ENCODE data around the gene CNTNAP4. TPM values are rescaled to one million over a fixed set of nuclear protein-coding genes. Genes with fewer than 3 reads are reported as not detected.

CNTNAP4 gene
- total RNA-seq, 4 donors from 2014 or later: not detected

GRCh38 chr16:76389126-76389525 is 111.9 kb downstream of the CNTNAP4 start:
- in situ Hi-C loops (cut with MboI; ENCODE audit: low pct_ligation_motif_present in 1 of 4, low pct_unique_long_range_greater_than_20kb in 1 of 4, low sequenced_read_pairs in 3 of 4): no loop called here
- H3K4me1 ChIP-seq: no peaks in the 10 kb centered on the region
- no peak overlapping the region for H3K27ac ChIP-seq
- 74 to 84% methylated on average over 3 to 6 of the region's 6 CpGs for WGBS, 2 donors (ENCODE audit: low coverage in 1 of 2)
- H3K9me3 ChIP-seq: no peaks in the 10 kb centered on the region
- no peak for DNase-seq
- H3K27me3 ChIP-seq: no peaks in the 10 kb centered on the region
- H3K36me3 ChIP-seq: no peaks in the 10 kb centered on the region
- TF ChIP-seq POLR2A (IDR thresholded peaks at IDR 0.05): no peak
- intact Hi-C loops (cut with DNase I; ENCODE audit: low total_unique reads): no loop called here
- no peak overlapping the region for H3K4me3 ChIP-seq

GRCh38 chr16:76390476-76390875 is 113.3 kb downstream of the CNTNAP4 start:
- no peak overlapping the region for H3K27ac ChIP-seq
- intact Hi-C loops (cut with DNase I; ENCODE audit: low total_unique reads): no loop called here
- no peaks in the 10 kb centered on the region for H3K4me1 ChIP-seq
- WGBS, 2 donors (ENCODE audit: low coverage in 1 of 2): 60 to 67% methylated on average over 1 of the region's 1 CpG
- in situ Hi-C loops (cut with MboI; ENCODE audit: low pct_ligation_motif_present in 1 of 4, low pct_unique_long_range_greater_than_20kb in 1 of 4, low sequenced_read_pairs in 3 of 4): no loop called here
- no peaks in the 10 kb centered on the region for H3K9me3 ChIP-seq
- no peaks in the 10 kb centered on the region for H3K27me3 ChIP-seq
- no peak overlapping the region for H3K4me3 ChIP-seq
- TF ChIP-seq POLR2A (IDR thresholded peaks at IDR 0.05) (no peak), EP300 (IDR thresholded peaks at IDR 0.05; ENCODE audit: low read depth) (no peak), CTCF (IDR thresholded peaks at IDR 0.05) (no peak), POLR2AphosphoS5 (IDR thresholded peaks at IDR 0.05) (no peak)
- no peaks in the 10 kb centered on the region for H3K36me3 ChIP-seq
- DNase-seq: no peak

GRCh38 chr16:76396977-76397376 is 119.8 kb downstream of the CNTNAP4 start:
- WGBS, 2 donors (ENCODE audit: low coverage in 1 of 2): 61 to 72% methylated on average over 4 of the region's 4 CpGs
- Histone ChIP-seq H3K27ac (no peak overlapping the region), H3K27me3 (no peaks in the 10 kb centered on the region), H3K4me3 (no peak overlapping the region), H3K9me3 (no peaks in the 10 kb centered on the region), H3K4me1 (no peaks in the 10 kb centered on the region), H3K36me3 (no peaks in the 10 kb centered on the region)
- in situ Hi-C loops (cut with MboI; ENCODE audit: low pct_ligation_motif_present in 1 of 4, low pct_unique_long_range_greater_than_20kb in 1 of 4, low sequenced_read_pairs in 3 of 4): no loop called here
- intact Hi-C loops (cut with DNase I; ENCODE audit: low total_unique reads): no loop called here
- TF ChIP-seq POLR2AphosphoS5 (IDR thresholded peaks at IDR 0.05): no peak
- no peak for TF ChIP-seq CTCF (IDR thresholded peaks at IDR 0.05)
- TF ChIP-seq EP300 (IDR thresholded peaks at IDR 0.05; ENCODE audit: low read depth): no peak
- TF ChIP-seq POLR2A (IDR thresholded peaks at IDR 0.05): no peak
- DNase-seq: no peak

GRCh38 chr16:76409706-76410105 is 132.5 kb downstream of the CNTNAP4 start:
- H3K4me3 ChIP-seq: no peak overlapping the region
- WGBS, 2 donors (ENCODE audit: low coverage in 1 of 2): 56 to 58% methylated on average over 1 of the region's 1 CpG
- TF ChIP-seq POLR2A (IDR thresholded peaks at IDR 0.05) (no peak), POLR2AphosphoS5 (IDR thresholded peaks at IDR 0.05) (no peak), EP300 (IDR thresholded peaks at IDR 0.05; ENCODE audit: low read depth) (no peak), CTCF (IDR thresholded peaks at IDR 0.05) (no peak)
- intact Hi-C loops (cut with DNase I; ENCODE audit: low total_unique reads) (no loop called here), in situ Hi-C loops (cut with MboI; ENCODE audit: low pct_ligation_motif_present in 1 of 4, low pct_unique_long_range_greater_than_20kb in 1 of 4, low sequenced_read_pairs in 3 of 4) (no loop called here)
- H3K27ac ChIP-seq: no peak overlapping the region
- no peaks in the 10 kb centered on the region for H3K27me3 ChIP-seq
- H3K4me1 ChIP-seq: no peaks in the 10 kb centered on the region
- no peaks in the 10 kb centered on the region for H3K36me3 ChIP-seq
- no peak for DNase-seq
- no peaks in the 10 kb centered on the region for H3K9me3 ChIP-seq

GRCh38 chr16:76421571-76421970 is 144.4 kb downstream of the CNTNAP4 start:
- WGBS, 2 donors (ENCODE audit: low coverage in 1 of 2): 49 to 71% methylated on average over 1 to 2 of the region's 2 CpGs
- Histone ChIP-seq H3K4me3 (no peak overlapping the region), H3K27ac (no peak overlapping the region), H3K27me3 (no peaks in the 10 kb centered on the region), H3K36me3 (no peaks in the 10 kb centered on the region), H3K4me1 (no peaks in the 10 kb centered on the region), H3K9me3 (no peaks in the 10 kb centered on the region)
- in situ Hi-C loops (cut with MboI; ENCODE audit: low pct_ligation_motif_present in 1 of 4, low pct_unique_long_range_greater_than_20kb in 1 of 4, low sequenced_read_pairs in 3 of 4): no loop called here
- intact Hi-C loops (cut with DNase I; ENCODE audit: low total_unique reads): no loop called here
- DNase-seq: no peak
- TF ChIP-seq POLR2A (IDR thresholded peaks at IDR 0.05) (no peak), EP300 (IDR thresholded peaks at IDR 0.05; ENCODE audit: low read depth) (no peak), POLR2AphosphoS5 (IDR thresholded peaks at IDR 0.05) (no peak), CTCF (IDR thresholded peaks at IDR 0.05) (no peak)
